Mesodermal cell (in vitro differentiated cells): ENCODE results near the gene TTC22.
"Not testable (repeated sequence)": the region's sequence is repeated elsewhere in the genome, so short reads cannot be mapped to it uniquely, and the experiment has no call there.

Experiments used
- H3K27ac ChIP-seq: 2 replicates; pipeline ENCODE4 v1.7.0; 2013; ENCODE audit warnings: mild to moderate bottlenecking, low read depth, low read length, moderate library complexity; ENCODE audit not compliant: severe bottlenecking
- H3K36me3 ChIP-seq: 2 replicates; pipeline ENCODE4 v1.7.1; 2013; ENCODE audit warnings: mild to moderate bottlenecking, low read length, moderate library complexity; ENCODE audit not compliant: control insufficient read depth, insufficient read depth
- H3K4me1 ChIP-seq: one replicate; pipeline ENCODE4 v1.7.1; 2013; ENCODE audit warnings: mild to moderate bottlenecking, low read length; ENCODE audit not compliant: insufficient read depth, control insufficient read depth, poor library complexity, severe bottlenecking
- H3K4me3 ChIP-seq: 2 replicates; pipeline ENCODE4 v1.7.0; 2013; ENCODE audit warnings: low read length, control low read depth, mild to moderate bottlenecking; ENCODE audit not compliant: insufficient read depth, poor library complexity, severe bottlenecking; ENCODE audit errors: extremely low read depth
- H3K9me3 ChIP-seq: 2 replicates; pipeline ENCODE4 v1.7.1; 2013; ENCODE audit warnings: mild to moderate bottlenecking, low read length, moderate library complexity; ENCODE audit not compliant: control insufficient read depth
- WGBS, 2 experiments: methylation state at CpG; one replicate each; pipeline ENCODE4 v1.1.5; 2013; ENCODE audit warnings: missing lambda C conversion rate in 2 of 2; ENCODE audit not compliant: insufficient coverage in 2 of 2; 5-methylcytosine and 5-hydroxymethylcytosine counted together

TTC22 gene

GRCh38 chr1:54782156-54782555, 19.0 kb downstream of the TTC22 start:
- H3K4me1 ChIP-seq = no peaks in the 10 kb centered on the region
- H3K4me3 ChIP-seq = no peak overlapping the region
- no peaks in the 10 kb centered on the region for H3K9me3 ChIP-seq
- H3K27ac ChIP-seq = no peak overlapping the region
- 90 to 95% methylated on average over 4 to 6 of the region's 6 CpGs for WGBS, 2 experiments
- H3K36me3 ChIP-seq = no peaks in the 10 kb centered on the region

- 52 to 54% methylated on average over 46 to 74 of the region's 74 CpGs for WGBS, 2 experiments
- Histone ChIP-seq H3K4me3 (no peak overlapping the region), H3K9me3 (no peaks in the 10 kb centered on the region), H3K27ac (no peak overlapping the region), H3K36me3 (no peaks in the 10 kb centered on the region), H3K4me1 (no peaks in the 10 kb centered on the region)
Measured at GRCh38 chr1:54781023-54781723, 19.9 kb downstream of the TTC22 start.

- H3K36me3 ChIP-seq = no peaks in the 10 kb centered on the region
- H3K4me1 ChIP-seq = no peaks in the 10 kb centered on the region
- no peaks in the 10 kb centered on the region for H3K9me3 ChIP-seq
- 92 to 95% methylated on average over 3 to 4 of the region's 4 CpGs for WGBS, 2 experiments
- H3K27ac ChIP-seq = no peak overlapping the region
- no peak overlapping the region for H3K4me3 ChIP-seq
Measured at GRCh38 chr1:54777431-54777830, 23.7 kb downstream of the TTC22 start.

- H3K9me3 ChIP-seq = no peaks in the 10 kb centered on the region
- no peak overlapping the region for H3K27ac ChIP-seq
- H3K4me3 ChIP-seq = no peak overlapping the region
- no peaks in the 10 kb centered on the region for H3K4me1 ChIP-seq
- H3K36me3 ChIP-seq = no peaks in the 10 kb centered on the region
- WGBS, 2 experiments = 61 to 69% methylated on average over 2 to 3 of the region's 4 CpGs
Measured at GRCh38 chr1:54777011-54777410, 24.1 kb downstream of the TTC22 start.

- not testable (repeated sequence) for H3K27ac ChIP-seq, H3K4me3 ChIP-seq, H3K4me1 ChIP-seq, H3K9me3 ChIP-seq, H3K36me3 ChIP-seq
- WGBS, 2 experiments = 70 to 81% methylated on average over 3 to 8 of the region's 16 CpGs
Measured at GRCh38 chr1:54775828-54776721, 25.0 kb downstream of the TTC22 start.

- no peaks in the 10 kb centered on the region for H3K36me3 ChIP-seq
- no peak overlapping the region for H3K4me3 ChIP-seq
- no peaks in the 10 kb centered on the region for H3K9me3 ChIP-seq
- no peaks in the 10 kb centered on the region for H3K4me1 ChIP-seq
- WGBS, 2 experiments = 74 to 80% methylated on average over 9 to 11 of the region's 15 CpGs
- H3K27ac ChIP-seq = no peak overlapping the region
Measured at GRCh38 chr1:54774820-54775498, 26.2 kb downstream of the TTC22 start.

- Histone ChIP-seq H3K4me3 (no peak overlapping the region), H3K9me3 (no peaks in the 10 kb centered on the region), H3K27ac (no peak overlapping the region), H3K36me3 (no peaks in the 10 kb centered on the region), H3K4me1 (no peaks in the 10 kb centered on the region)
- WGBS, 2 experiments = 89% methylated on average over 1 of the region's 2 CpGs; no CpG with 5 or more reads in 1 of the 2 experiments
Measured at GRCh38 chr1:54772951-54773350, 28.2 kb downstream of the TTC22 start.

GRCh38 chr1:54768093-54768492, 33.0 kb downstream of the TTC22 start:
- WGBS, 2 experiments = 75 to 87% methylated on average over 4 to 5 of the region's 5 CpGs
- Histone ChIP-seq H3K27ac (no peak overlapping the region), H3K36me3 (no peaks in the 10 kb centered on the region), H3K4me3 (no peak overlapping the region), H3K4me1 (no peaks in the 10 kb centered on the region), H3K9me3 (no peaks in the 10 kb centered on the region)

- H3K36me3 ChIP-seq = no peaks in the 10 kb centered on the region
- H3K27ac ChIP-seq = no peak overlapping the region
- WGBS, 2 experiments = 52 to 55% methylated on average over 6 of the region's 6 CpGs
- H3K4me3 ChIP-seq = no peak overlapping the region
- no peaks in the 10 kb centered on the region for H3K4me1 ChIP-seq
- no peaks in the 10 kb centered on the region for H3K9me3 ChIP-seq
Measured at GRCh38 chr1:54767526-54767925, 33.6 kb downstream of the TTC22 start.

GRCh38 chr1:54766726-54767125, 34.4 kb downstream of the TTC22 start:
- H3K36me3 ChIP-seq = no peaks in the 10 kb centered on the region
- no peak overlapping the region for H3K27ac ChIP-seq
- 32 to 33% methylated on average over 2 of the region's 4 CpGs for WGBS, 2 experiments
- no peak overlapping the region for H3K4me3 ChIP-seq
- H3K9me3 ChIP-seq = no peaks in the 10 kb centered on the region
- H3K4me1 ChIP-seq = no peaks in the 10 kb centered on the region
